NCI-H748 (cell line): Measurements from ENCODE around the gene TRERF1.
"Not testable (repeated sequence)": the region's sequence is repeated elsewhere in the genome, so short reads cannot be mapped to it uniquely, and the experiment has no call there.

Experiments
- DNase-seq: peaks from one replicate; lab custom pipeline; 2025; ENCODE audit not compliant: unreplicated experiment; lab: John Stamatoyannopoulos, UW

TRERF1 gene

DNA sequence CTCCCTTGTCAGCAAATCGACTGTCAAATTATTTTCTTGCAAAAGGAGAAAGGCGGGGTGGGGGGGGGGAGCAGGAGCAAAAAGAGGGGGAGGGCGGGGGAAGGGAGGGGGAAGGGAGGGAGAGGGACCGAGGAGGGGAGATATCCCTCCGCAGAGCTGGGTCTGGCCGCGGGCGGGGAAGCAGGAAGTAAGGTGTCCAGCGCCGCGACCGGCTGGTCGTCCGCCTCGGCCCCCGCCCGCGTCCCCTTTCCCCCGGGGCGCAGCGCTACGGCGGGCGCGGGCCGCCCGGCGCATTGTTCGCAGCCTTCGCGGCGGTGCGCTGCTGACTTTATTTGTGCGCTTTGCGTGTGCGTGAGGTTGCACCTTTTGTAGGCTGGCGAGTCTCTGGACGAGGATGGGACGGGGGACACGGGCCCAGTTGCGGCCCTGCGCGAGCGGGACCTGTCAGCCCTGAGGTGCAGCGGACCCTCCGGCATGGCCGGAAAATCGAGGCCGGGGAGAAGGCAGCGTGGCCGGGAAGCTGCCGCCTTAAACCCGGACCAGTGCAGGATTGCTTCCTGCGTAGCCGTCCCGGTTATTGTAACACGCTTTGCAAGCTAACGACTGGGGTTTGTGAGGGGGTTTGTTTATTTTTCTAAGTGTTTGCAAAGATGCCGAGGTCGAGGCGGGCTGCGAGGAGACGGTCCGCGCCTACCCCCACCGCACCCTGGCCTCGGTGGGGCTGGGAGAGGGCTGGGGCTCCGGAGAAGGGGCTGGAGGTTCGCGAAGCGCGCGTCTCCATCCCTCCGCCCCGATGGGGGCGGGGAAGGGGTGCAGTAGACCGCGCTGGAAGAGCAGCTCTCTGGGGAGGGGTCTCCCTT, 675 bp upstream of the TRERF1 start:
- peak; percentile 95 for DNase-seq

DNA sequence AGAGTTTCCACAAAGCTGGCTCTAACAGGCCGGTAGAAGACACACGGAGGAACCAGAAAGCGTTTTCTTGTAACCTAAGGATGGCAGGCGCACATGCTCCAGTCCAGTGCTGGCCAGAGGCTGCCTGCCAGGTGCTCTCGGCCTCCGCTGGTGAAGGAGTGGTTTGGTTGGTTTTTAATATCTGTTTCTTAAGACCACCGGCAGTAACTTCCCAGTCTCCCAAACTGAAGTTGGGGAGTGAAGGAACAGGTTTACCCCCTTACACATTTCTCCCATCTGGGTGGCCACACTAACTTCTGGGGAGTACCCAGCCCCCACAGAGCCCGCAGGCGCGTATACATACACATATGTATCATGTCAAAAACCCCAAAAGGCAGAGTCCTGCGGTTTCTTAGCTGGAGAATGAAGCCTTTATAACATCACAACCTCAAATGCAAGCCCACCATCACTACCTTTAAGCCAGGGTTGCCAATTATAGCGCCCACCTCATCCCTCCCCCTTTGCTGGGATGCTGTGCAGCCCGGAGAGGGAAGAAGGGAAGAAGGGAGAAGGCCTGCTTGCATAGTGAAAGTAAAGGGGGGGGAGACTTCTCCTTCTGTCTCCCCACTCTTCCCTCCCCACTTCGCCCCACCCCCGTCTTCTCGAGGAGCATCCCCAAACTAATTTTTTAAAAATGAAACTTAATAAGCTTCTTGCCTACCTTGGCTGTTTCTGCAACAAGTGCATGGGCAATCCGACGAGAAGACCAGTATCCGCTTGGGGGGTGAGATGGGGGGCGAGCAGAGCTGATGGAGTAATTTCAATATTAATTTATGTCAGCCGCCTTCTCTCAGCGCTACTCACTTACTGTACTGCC, 1.0 kb downstream of the TRERF1 start:
- DNase-seq: peak; percentile 50

DNA sequence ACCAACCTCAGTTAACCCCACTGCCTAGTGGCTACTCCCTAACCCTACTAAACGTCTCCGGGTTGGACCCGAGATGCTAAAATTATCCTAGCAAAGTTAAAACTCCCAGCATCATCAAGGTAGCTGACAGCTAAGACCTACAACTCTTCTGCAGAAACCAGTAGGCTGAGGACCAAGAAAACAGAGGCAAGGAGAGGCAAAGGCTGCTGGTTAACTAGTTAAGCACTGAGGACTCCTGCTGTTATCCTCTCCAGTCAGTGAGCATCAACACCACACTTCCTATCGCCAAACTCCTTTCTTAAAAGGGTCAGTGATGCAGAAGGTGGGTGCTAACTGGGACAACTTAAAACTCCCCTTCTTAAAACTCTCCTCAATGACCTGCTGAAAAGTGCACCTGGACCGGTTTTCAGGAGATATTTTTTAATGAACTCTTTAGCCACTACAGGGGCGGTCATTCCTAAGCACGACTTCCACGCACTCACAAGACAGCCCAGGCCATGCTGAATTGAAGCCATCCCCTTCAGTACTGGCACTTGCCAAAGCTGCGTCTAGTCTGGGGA, 1.7 kb downstream of the TRERF1 start:
- peak; percentile 38 for DNase-seq

DNA sequence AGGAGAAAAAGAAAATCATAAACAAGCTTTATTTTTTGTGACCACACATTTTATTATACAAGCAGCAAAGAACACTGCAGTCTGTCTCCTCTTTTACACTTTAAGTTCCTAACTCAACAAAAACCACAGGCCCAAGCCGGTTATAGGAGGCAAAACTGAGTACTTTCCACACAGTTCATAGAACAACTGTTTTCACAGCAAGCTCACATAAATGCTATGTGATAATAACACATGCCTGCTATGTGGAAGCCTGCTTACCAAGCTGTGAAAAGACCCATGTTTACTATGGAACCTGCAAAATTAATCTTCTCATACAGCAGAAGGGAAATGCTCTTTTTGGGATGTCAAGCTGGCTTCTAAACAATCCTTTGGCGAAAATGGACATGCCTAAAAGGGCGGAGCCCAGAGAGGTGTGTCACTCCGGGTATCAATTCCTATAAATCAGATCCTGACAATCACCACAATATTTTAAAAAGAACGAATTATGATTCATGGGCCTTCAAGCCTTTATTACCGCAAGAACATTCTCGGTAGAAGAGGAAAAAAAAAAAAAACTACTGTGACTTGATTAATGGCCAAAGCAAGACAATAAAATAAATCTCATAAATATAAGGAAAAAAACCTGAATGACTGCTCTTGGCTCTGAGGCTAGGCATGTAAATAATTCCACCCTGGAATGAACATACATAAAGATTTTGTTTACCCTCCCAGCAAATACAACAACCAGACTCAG, 2.6 kb downstream of the TRERF1 start:
- DNase-seq: peak; percentile 24

DNA sequence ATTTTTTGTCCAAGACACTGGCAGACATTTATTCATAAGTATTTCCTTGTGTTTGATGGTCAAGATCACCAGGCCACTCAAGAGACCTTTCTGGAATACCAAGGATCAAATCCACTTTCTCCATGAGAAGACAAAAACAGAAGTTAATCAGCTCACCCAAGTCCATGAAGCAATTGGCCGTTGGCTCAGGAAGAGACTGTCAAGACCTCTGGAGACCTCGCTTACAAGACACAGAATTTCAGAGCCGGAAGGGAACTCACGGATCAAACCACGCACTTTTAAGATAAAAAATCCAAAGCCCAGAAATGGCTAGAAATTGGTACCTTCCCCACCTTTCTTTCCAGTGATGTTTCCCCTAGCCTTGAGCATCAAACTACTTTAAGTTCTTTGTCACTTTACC, 3.3 kb downstream of the TRERF1 start:
- no peak for DNase-seq

DNA sequence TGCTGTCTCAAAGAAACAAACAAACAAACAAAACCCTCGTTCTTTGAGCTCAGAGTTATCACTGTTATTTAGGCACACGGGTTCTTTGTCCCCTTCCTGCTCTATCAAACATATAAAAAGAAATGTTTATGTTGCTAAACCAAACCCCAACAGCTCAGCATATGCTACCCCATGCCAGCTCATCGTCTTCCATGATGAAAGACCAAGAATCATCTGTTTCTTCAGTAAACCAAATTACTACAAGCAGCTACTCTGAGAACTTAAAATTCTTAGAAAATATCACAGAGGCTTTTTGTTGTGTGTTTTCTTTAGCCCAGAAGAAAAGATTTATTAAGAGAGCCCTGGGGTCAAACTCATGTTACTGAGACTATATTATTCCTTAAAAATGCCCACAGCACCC, 4.7 kb downstream of the TRERF1 start:
- DNase-seq: no peak

DNA sequence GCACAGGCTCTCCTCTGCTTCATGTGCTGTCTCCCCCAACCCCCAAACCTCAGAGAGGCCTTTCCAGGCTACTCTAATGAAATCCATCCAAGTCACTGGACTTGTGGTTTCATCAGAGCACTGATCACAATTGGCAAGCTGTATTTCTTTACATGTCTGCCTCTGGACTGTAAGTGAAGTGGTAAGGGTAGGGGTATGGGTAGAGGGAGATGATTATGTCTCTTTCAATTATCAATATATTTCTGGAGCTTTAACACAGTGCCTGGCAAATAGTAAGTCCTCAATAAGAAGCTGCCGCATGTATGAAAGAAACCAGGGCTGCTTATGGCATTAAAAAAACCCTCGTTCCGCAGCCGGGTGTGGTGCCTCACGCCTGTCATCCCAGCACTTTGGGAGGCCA, 5.4 kb downstream of the TRERF1 start:
- no peak for DNase-seq

DNA sequence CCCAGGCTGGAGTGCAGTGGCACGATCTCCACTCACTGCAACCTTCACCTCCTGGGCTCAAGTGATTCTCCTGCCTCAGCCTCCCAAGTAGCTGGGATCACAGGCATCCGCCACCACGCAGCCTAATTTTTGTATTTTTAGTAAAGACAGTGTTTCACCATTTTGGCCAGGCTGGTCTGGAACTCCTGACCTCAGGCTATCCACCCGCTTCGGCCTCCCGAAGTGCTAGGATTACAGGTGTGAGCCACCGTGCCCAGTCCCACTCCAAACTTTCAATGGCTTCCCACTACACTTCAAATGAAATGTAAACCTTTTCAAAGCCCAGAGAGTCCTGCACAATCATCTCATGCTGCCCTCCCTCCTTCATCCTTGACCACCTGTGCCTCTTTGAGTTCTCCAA, 5.8 kb downstream of the TRERF1 start:
- DNase-seq: not testable (repeated sequence)

DNA sequence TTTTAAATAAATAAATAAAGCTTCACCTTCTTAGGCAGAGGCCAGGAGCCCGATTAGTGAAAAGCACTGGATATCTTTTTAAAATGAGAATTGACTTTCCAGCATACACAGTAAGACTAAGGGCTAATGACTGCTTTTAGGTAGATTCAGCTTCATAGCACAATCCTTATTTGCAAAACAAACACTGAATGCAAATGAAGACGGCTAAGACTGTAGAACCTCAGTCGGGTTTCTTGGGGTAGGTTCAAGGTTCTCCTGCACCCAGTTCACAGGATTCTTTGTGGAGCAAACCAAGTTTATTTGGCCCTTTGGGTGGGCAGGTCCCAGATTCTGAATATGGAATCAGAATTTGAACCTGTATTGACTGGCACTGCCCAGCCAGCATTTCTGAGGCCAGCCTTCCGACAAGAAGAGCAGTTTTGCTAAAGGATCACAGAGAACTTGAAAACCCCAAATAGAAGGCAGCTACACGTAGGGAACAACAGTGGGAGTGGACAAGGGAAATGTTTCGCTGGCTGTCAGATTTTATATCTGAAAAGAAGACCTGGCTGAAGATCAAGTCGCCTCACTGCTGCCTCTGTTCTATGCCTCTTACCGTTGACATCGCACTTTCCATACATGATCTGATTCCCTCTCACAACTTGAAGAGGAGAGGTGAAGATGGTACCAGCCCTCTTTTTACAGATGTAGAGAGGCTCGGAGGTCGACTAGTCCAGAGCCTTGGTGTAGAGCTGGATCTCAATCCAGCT, 8.2 kb downstream of the TRERF1 start:
- no peak for DNase-seq

DNA sequence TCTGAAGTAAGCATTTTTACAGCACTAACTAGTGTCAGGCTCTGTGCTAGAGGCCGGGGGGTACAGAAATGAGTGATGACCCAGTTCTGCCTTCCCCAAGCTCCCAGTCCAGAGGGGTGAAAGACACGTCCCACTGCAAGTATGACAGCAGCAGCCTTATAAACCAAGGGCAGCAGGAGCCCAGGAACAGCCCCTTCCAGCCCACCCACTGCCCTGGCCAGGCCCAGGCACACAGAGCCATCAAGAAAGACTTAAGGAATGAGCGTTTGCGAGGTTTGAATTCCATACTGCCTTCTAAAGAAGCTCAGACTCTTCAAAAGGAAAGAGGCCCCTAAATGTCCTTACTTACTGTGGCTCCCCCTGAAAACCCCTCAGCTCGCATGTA, 10.0 kb downstream of the TRERF1 start:
- no peak for DNase-seq

DNA sequence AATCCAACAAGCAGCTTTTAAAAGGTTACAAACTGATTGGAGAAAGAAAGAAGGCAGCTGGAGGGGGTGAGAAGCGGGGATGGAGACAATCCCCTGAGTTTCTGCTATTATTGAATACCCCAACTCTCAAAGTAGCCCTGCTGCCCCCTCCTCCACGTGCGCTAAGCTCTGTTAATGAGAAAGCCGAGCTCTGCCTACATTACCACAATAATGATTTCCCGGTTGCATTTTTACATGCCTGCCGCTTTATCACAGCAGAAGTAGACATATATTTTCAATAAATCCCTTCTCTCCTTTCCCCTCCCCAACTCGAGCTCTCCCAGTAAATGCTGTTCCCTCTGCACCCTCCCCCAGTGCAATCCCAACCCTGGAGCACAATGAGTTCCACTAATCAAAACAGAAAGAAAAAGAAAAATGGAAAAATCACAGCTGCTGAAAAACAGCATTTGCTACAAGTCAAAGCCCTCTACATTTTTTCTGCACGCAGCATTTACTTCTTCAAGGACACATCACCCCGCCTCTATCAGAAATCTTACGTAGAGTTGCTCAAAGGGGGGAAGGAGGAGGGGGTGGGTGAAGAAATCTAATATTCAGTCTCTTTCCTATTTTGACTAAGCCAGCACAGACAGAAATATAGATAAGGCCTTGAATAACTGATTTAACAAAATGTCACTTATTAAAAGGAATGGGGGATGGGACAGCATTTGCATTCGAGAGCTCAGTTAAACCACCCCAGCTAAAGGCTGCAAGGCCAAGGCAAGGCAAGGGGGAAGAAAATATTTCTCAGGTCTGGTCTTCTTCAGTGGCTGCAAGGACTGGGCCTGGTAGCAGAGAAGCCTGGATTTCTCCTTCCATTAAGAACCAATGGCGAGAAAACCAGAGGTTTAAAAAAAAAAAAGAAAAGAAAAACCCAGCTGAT, 10.7 kb downstream of the TRERF1 start:
- no peak for DNase-seq

DNA sequence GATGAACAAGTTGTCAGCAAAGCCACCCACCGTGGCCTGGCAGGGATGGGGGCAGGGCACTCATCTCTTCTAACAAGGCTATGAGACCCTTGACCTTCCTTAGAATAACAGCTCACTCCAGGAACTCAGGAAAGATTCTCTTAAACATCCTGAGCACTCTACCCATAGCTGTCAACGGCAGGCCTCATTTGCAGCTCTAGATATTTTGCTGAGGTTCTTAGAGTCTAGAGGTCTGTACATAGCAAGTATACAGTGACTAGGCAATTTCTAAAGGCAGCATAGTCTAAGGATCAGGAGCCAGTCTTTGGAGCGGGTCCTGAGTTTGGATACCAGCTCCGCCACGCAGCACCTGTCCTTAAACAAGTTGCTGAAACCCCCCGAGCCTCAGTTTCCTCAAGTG, 11.7 kb downstream of the TRERF1 start:
- no peak for DNase-seq

DNA sequence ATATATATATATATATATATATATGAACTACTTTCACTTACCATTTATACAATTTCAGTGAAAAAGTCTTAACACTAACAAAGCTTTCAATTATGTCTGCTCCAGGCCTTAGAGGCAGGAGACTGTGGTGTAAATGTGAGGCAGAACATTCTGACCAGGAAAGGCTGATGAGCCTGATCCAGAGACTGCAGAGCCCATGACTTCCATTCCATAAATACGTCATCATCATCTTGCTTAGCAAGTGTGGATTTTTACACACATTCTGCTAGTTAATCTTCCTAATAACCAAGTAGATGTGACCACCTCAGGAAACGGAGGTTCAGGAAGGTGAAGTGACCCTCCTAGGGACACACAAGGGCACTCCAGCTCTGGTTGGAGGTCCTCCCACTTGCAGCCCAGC, 14.9 kb downstream of the TRERF1 start:
- no peak for DNase-seq

DNA sequence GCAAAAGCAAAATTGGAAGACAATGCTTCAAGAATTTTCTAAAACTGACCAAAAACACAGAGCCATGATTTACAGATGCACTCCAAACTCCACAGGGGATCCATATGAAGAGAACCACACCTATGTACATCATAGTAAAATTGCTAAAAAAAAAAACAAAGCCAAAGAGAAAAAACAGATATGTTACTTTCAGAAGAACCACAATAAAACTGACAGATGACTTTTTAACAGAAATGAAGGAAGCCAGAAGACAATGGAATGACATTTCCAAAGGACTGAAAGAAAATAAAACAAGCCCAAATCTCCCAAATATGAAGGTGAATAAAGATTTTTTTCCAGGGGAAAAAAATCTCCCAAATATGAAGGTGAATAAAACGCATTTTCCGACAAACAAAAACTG, 17.5 kb downstream of the TRERF1 start:
- no peak for DNase-seq

DNA sequence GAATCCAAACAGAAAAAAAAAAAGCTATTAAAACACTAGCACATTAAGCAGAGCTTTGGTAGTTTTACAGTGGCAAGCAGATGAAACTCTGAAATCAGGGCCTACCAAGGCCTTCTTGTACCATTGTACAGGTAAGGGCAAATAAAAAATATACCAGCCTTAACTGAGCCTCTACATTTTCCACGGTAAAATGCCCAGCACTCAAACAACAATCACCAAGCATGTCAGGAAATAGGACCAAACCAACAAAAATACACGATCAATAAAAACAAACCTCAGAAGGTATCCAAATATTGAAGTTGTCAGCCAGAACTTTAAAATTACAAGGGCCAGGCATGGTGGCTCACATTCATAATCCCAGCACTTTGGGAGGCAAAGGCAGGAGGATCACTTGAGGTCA, 18.3 kb downstream of the TRERF1 start:
- no peak for DNase-seq

DNA sequence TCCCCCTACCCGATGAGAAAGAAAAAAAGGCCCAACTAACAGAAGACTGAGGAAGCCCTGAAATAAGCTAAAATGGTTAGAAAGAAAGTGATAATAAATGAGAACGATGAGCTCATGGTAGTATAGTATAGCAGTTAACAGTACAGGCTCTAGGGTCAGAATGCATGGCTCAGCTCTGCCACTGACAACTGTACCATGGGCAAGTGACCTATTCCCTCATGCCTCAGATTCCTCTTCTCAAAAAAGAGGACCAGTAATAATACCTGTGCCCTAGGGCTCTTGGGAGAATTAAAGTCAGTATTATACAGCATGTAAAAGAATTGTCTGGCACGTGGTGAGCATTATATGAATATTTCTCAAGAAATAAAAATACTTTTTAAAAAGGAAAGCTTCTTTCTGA, 19.8 kb downstream of the TRERF1 start:
- DNase-seq: no peak

DNA sequence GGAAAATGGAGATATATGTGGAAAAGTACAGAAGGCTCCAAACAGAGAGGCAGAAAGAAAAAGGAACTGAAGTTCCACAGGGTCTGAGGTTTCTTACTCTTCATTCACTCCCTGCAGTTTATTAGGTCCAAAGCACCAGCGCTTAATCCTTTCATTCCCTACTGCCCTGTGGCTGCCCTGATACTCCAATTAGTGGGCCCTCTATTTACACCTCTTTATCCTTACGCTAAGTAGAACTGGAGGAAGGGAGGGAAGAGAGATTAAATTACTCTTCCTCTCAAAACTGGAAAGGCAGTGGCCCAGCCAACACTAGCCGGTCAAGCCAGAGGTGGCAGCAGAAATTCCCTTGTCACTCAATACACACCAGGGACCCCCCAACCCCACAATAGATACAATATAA, 20.4 kb downstream of the TRERF1 start:
- DNase-seq: no peak

DNA sequence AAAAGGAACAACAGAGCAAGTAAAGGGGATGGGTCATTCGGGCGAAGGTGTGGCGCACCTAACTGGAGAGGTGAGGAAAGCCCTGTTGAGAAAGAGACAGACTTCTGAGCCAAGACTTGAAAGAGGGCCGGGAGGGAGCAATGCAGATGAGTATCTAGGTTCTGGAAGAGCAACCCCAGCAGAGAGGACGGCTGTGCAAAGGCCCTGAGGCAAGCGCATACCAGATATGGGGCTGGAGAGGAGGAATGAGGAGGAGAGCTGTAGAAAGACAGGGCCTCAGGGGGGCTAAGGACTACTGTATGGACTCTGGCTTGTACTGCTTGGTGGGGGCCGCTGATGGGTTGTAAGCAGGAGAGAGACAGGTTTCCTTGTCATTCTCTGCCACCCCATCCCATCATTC, 21.9 kb downstream of the TRERF1 start:
- no peak for DNase-seq

DNA sequence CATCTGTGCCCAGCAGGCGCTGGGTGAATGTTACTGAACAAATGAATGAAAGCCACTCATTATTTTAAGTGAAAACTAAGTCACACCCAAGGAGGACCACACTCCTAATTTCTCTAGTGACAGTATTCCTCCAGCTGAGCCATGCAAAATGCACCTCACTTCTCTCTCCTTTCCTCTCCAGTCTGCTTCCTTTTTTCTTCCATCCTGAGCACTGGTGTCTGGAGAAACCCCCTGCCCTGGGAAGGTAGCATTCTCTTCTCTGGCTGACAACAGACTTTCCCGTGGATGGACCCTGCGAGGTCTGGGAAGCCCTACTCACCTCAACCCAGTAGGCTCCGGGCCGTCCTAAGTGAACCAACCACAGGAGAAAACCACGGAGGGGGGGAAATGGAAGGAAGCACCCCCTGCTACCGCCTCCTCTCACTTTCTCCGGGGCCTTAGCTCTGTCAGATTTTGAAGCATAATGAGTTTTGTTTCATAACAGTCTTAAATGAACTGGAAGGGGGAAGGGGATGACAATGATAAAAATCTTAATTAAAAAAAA, 22.6 kb downstream of the TRERF1 start:
- no peak for DNase-seq
